ENCODE results near the gene SKAP2.

SKAP2 gene

DNA sequence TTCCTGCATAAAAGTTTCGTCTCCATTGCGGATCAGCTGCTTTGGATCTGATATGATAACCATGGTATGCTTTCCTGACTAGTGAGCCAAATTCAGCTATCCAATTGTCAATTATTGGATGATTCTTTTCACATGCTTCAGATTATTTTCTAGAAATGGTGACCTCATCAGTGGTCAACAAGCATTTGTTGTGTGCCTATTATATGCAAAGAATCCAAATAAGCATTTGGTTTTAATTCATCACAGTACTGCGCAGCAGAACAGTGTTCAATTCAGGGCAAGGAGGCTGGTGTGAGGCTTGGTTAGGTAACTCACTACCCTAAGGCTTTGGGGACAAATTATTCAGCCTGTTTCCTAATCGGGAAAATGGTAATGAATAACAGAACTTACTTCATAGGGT lies 200.5 kb downstream of the SKAP2 start:
- no peak for DNase-seq (ENCODE audit: low read depth)

- DNase-seq (ENCODE audit: low read depth) = no peak
Observed at GRCh38 chr7:26662646-26663045, 201.7 kb downstream of the SKAP2 start.

DNA sequence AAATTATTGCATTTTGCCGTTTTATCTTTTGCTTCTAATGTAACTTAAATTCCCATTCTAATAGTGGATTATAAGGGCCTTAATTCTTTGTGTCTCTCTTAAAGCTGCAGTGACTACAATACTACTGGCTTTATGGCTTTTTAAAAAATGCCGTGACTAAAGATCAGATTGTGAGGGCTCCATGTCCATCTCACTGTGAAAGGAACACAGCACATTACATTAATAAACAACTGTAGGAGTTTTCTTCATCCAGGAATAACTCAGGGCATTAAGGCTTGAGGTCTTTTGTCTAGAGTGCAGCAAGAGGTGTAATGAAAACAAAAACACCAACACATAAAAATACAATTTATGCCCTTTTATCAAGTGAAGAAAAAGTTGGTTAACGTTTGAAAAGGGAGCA lies 205.3 kb downstream of the SKAP2 start:
- DNase-seq (ENCODE audit: low read depth) = no peak

- no peak for DNase-seq (ENCODE audit: low read depth)
Observed at GRCh38 chr7:26658389-26659084, 205.9 kb downstream of the SKAP2 start.

GRCh38 chr7:26657686-26658388 lies 206.6 kb downstream of the SKAP2 start:
- no peak for DNase-seq (ENCODE audit: low read depth)

GRCh38 chr7:26657206-26657641 lies 207.2 kb downstream of the SKAP2 start:
- DNase-seq (ENCODE audit: low read depth) = no peak

GRCh38 chr7:26656735-26657134 lies 207.7 kb downstream of the SKAP2 start:
- no peak for DNase-seq (ENCODE audit: low read depth)

- DNase-seq (ENCODE audit: low read depth) = no peak
Observed at GRCh38 chr7:26655781-26656180, 208.6 kb downstream of the SKAP2 start.

DNA sequence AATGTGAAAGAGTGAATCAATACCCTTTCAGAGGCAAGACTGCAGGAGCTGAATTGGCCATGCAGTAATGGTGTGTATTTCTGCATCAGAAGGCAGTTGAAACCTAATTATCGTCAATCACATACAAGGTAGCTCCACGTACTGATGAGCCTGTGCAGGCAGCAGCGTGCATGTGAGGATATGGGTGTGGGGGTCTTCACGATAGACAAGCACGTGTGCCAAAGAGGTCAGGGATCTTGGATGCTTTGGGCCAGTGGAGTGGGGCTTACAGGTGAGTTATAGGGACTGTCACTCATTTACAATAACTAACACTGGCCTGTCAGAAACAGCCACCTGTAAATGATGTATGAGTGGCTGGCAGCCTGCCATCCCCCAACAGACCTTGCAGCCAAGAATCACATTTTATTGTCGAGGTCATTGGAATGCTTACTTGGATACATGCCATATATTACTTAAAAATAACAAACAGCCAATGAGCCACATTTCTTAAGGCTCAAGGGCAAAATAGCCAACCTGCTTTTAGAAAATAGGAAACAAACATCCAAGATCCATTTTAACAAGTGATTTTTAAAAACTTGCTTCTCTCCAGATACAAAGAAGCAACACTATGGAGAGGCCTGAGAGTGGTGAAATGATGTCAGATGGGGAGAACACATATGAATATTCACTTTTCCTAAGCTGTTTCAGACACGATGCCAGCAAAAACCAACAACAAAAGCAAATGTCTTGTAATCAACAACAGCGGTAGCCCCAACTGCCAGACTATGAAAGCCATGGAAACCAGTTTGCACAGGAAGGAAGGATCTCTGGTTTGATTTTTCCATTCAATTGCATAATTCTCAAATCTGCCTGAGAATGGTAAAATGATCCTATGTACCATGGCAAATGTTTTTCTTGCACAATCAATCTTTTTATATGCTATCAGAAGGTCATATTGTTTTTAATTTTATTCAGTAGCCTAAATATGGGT lies 210.7 kb downstream of the SKAP2 start:
- DNase-seq (ENCODE audit: low read depth) = no peak

DNA sequence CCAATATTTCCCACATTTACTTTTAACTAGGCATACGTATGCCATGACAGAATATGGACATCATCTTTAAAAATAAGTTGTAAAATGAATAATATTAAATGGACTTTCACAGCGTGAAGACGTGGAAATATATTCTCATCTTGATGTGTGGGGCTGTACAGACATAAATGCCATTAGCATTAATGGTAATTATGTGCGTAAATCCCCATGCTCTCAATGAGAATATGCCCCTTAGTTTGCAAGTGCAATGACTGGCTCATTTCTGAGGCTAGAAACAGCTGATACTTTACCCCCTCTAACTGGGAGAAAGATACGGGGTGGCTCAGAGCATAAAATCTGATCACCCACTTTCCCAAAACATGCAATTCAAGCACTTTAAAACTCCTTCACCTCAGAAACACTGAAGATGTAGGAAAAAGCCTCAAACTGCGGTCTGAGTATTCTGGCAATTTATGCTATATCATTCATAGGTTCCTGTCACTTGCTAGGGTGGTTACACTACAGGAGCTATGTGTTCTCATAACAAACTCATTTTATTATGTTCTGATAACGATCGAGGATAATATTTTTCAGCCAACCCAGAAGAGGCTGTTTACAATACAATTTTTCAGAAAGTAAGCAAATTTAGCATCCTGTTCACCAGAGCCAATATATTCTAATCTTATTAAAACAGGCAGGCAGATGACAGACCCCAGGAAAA lies 211.8 kb downstream of the SKAP2 start:
- DNase-seq (ENCODE audit: low read depth) = no peak

- DNase-seq (ENCODE audit: low read depth) = no peak
Observed at GRCh38 chr7:26650103-26650502, 214.3 kb downstream of the SKAP2 start.

DNA sequence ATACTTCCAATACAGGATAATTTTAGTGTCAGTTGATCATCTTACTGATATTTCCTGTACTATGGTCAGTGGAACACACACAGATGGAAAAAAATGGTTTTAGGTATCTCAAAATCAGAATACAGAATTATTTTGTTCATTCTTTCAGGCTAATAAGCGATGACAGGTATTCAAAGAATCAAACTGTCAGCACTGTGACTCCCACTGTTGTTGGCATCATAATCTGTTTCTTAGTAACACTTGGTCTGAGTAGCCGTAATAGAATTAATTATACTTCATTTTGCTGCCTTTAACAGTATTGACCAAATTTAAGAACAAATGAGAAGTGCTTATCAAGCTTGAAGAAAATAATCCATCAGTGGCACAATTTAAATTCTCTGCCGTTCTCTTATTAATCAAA lies 215.0 kb downstream of the SKAP2 start:
- no peak for DNase-seq (ENCODE audit: low read depth)

GRCh38 chr7:26648554-26648953 lies 215.8 kb downstream of the SKAP2 start:
- DNase-seq (ENCODE audit: low read depth) = no peak

- no peak for DNase-seq (ENCODE audit: low read depth)
Observed at GRCh38 chr7:26646336-26647048, 217.9 kb downstream of the SKAP2 start.

DNA sequence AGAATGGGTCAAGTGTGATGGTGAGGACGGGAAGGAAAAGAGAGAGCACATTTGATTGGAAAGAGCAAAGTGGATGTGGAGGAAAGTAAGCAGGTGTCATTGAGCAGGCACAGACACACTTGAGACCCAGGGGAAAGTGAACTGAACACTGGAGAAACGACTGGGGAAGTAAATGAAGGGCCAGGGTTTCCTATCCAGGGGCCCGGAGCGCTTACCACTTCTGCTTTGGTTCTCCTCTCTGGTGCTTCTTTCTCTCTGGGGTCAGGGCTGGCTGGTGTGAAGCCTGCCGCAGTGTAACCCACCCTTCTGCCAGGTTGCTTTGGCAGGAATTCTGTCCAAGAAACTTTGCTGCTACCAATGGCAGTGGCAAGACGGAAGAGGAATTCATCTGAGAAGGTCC lies 219.3 kb downstream of the SKAP2 start:
- no peak for DNase-seq (ENCODE audit: low read depth)

DNA sequence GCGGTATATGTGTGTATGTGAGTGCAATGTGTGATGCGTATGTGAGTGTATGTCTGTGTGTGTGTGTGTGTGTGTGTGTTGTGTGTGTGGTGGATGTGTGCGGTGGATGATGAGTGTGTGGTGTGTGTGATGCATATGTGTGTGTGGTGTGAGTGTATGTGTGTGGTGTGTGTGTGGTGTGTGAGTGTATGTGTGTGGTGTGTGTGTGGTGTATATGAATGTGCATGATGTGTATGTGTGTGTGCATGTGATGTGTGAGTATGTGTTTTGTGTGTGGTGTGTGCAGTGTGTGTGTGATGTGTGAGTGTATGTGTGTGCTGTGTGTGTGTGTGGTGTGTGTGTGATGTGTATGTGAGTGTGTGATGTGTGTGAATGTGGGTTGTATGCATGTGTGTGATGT lies 222.0 kb downstream of the SKAP2 start:
- DNase-seq (ENCODE audit: low read depth) = no peak

- DNase-seq (ENCODE audit: low read depth) = no peak
Observed at GRCh38 chr7:26639695-26640094, 224.7 kb downstream of the SKAP2 start.

- no peak for DNase-seq (ENCODE audit: low read depth)
Observed at GRCh38 chr7:26639111-26639510, 225.3 kb downstream of the SKAP2 start.

- no peak for DNase-seq (ENCODE audit: low read depth)
Observed at GRCh38 chr7:26638140-26638539, 226.2 kb downstream of the SKAP2 start.

DNA sequence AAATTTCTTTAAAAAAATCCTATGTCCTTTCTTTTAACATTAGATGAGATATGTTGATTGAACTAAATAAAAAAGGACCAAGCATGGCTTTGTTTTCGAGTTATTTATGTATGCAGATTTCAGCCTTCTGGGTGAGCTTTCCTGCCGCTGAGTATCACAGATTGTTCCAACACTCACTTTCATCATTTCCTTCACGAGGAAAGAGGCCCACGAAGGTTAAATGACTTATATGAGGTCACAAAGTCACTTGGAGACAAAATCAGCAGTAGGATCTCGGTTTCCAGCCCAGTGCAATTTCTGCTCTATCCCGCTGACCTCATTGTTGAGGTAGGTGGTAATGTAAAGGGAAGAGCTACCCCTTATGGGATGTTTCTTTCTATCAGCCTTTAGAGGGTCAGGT lies 226.8 kb downstream of the SKAP2 start:
- no peak for DNase-seq (ENCODE audit: low read depth)

- no peak for DNase-seq (ENCODE audit: low read depth)
Observed at GRCh38 chr7:26636808-26637207, 227.6 kb downstream of the SKAP2 start.

Measured in activated T-cell treated with anti-CD3 and anti-CD28 coated beads for 1 hour (primary cell).